Measurements from ENCODE around the gene FLT3LG.

Gene FLT3LG

GRCh38 chr19:49488046-49488862 lies 14.2 kb downstream of the FLT3LG start:
- DNase-seq (ENCODE audit: low read depth) = no peak

- no peak for DNase-seq (ENCODE audit: low read depth)
Observed at GRCh38 chr19:49488863-49489537, 15.0 kb downstream of the FLT3LG start.

GRCh38 chr19:49489601-49490167 lies 15.7 kb downstream of the FLT3LG start:
- no peak for DNase-seq (ENCODE audit: low read depth)

GRCh38 chr19:49490287-49491029 lies 16.4 kb downstream of the FLT3LG start:
- DNase-seq (ENCODE audit: low read depth) = no peak

GRCh38 chr19:49491030-49491803 lies 17.2 kb downstream of the FLT3LG start:
- DNase-seq (ENCODE audit: low read depth) = no peak

- no peak for DNase-seq (ENCODE audit: low read depth)
Observed at GRCh38 chr19:49491804-49492572, 18.0 kb downstream of the FLT3LG start.

GRCh38 chr19:49492573-49493405 lies 18.8 kb downstream of the FLT3LG start:
- no peak for DNase-seq (ENCODE audit: low read depth)

- no peak for DNase-seq (ENCODE audit: low read depth)
Observed at GRCh38 chr19:49496574-49497008, 22.6 kb downstream of the FLT3LG start.

GRCh38 chr19:49497047-49497788 lies 23.2 kb downstream of the FLT3LG start:
- DNase-seq (ENCODE audit: low read depth) = peak; percentile 44

- no peak for DNase-seq (ENCODE audit: low read depth)
Observed at GRCh38 chr19:49497789-49498103, 23.7 kb downstream of the FLT3LG start.

- no peak for DNase-seq (ENCODE audit: low read depth)
Observed at GRCh38 chr19:49498475-49498874, 24.5 kb downstream of the FLT3LG start.

- DNase-seq (ENCODE audit: low read depth) = no peak
Observed at GRCh38 chr19:49499030-49499670, 25.1 kb downstream of the FLT3LG start.

GRCh38 chr19:49502866-49503581 lies 29.0 kb downstream of the FLT3LG start:
- no peak for DNase-seq (ENCODE audit: low read depth)

- DNase-seq (ENCODE audit: low read depth) = no peak
Observed at GRCh38 chr19:49503582-49503962, 29.6 kb downstream of the FLT3LG start.

GRCh38 chr19:49506575-49507105 lies 32.6 kb downstream of the FLT3LG start:
- peak; percentile 63 for DNase-seq (ENCODE audit: low read depth)

GRCh38 chr19:49507803-49508494 lies 33.9 kb downstream of the FLT3LG start:
- DNase-seq (ENCODE audit: low read depth) = no peak

All from stimulated activated CD8-positive, alpha-beta memory T cell treated with anti-CD3 and anti-CD28 coated beads, Interleukin-4, amount 100 ng/mL, for 24 hours (primary cell).